C4-2B (cell line): ENCODE data around the gene FAM81B.

Source experiments
- CTCF ChIP-seq: fragments of 450-650 bp; conservative IDR thresholded peaks from 2 replicates; pipeline ENCODE4 v1.5.1; 2017; ENCODE audit warnings: mild to moderate bottlenecking
- ZFX ChIP-seq: fragments of 450-650 bp; IDR thresholded peaks from 2 replicates; pipeline ENCODE4 v1.6.1; 2017

- TF ChIP-seq CTCF: no peak
- TF ChIP-seq ZFX: no peak
Measured at GRCh38 chr5:95350631-95351030, 40.5 kb upstream of the FAM81B start.
